Esophagus squamous epithelium (tissue), 5 donors: ENCODE measurements around the gene COX6B1. TPM values are rescaled to one million over a fixed set of nuclear protein-coding genes. Genes with fewer than 3 reads are reported as not detected.

Experiments used
- DNase-seq: peaks from one replicate; lab custom pipeline; 2025; lab: John Stamatoyannopoulos, UW
- H3K27ac ChIP-seq, 4 donors: fragments of 200-600 bp; sonication (generic); one replicate each; pipeline ENCODE4 v1.5.1; 2016 to 2019; ENCODE audit warnings: mild to moderate bottlenecking in 1 of 4
- H3K27me3 ChIP-seq, 4 donors: fragments of 200-600 bp; sonication (generic); 1 replicate in 3 of 4; 2 replicates in 1 of 4; pipeline versions ENCODE4 v1.5.1 to v1.6.0; 2017 to 2021; ENCODE audit warnings: antibody characterized with exemption in 1 of 4
- H3K36me3 ChIP-seq, 3 donors: fragments of 200-600 bp; sonication (generic); one replicate each; pipeline ENCODE4 v1.5.1; 2016 to 2019
- H3K4me1 ChIP-seq, 3 donors: fragments of 200-600 bp; sonication (generic); one replicate each; pipeline ENCODE4 v1.5.1; 2017 to 2019
- H3K4me3 ChIP-seq, 4 donors: fragments of 200-600 bp; sonication (generic); 1 replicate in 3 of 4; 2 replicates in 1 of 4; pipeline ENCODE4 v1.5.1; 2016 to 2019; ENCODE audit warnings: mild to moderate bottlenecking in 2 of 4, moderate library complexity in 1 of 4
- H3K9me3 ChIP-seq, 3 donors: fragments of 200-600 bp; sonication (generic); one replicate each; pipeline ENCODE4 v1.5.1; 2016 to 2019
- POLR2A ChIP-seq, 4 donors: fragments of 450-650 bp; IDR thresholded peaks; one replicate each; pipeline ENCODE4 v1.6.1; 2017; ENCODE audit warnings: antibody characterized with exemption in 4 of 4, mild to moderate bottlenecking in 4 of 4, moderate library complexity in 3 of 4
- WGBS, 2 donors: methylation state at CpG; one replicate each; pipeline ENCODE4 v1.1.5; 2018; 5-methylcytosine and 5-hydroxymethylcytosine counted together
- intact Hi-C: fragments of 100-400 bp; cut with DNase I; formaldehyde crosslinking; loops from one replicate; pipeline ENCODE4 v1.15.0; 2022
- total RNA-seq, 4 donors: library from RNA; depleted of rRNA; stranded (reverse); fragments of >200 nt; gene quantifications; one replicate each; pipeline ENCODE4 v1.1.0, GENCODE V29; 2016
- TF ChIP-seq, protein P1 (sequence below), 6 experiments: fragments of 450-650 bp in 4 of 6; fragments of 200-600 bp in 2 of 6; sonication (generic) in 2 of 6; IDR thresholded peaks; one replicate each; pipeline ENCODE4 v1.5.1; 2016 to 2019; ENCODE audit warnings: antibody characterized with exemption in 6 of 6, mild to moderate bottlenecking in 4 of 6, moderate library complexity in 4 of 6
- donor health status: DM: yes; HTN: yes; CAD: no.

Gene COX6B1
- total RNA-seq, 4 donors from 2014 or later = 582 to 942 (median 761) TPM

GRCh38 chr19:35692010-35692409, 43.9 kb downstream of the COX6B1 start:
- Histone ChIP-seq H3K4me3 (no peak overlapping the region), H3K27ac (no peak overlapping the region), H3K36me3 (no peaks in the 10 kb centered on the region), H3K27me3 (peaks cover 0 to 8% (median 0%) of the 10 kb centered on the region in 4 donors), H3K9me3 (no peaks in the 10 kb centered on the region), H3K4me1 (peaks cover 0 to 10% (median 0%) of the 10 kb centered on the region in 3 donors)
- 52 to 55% methylated on average over 4 to 9 of the region's 11 CpGs for WGBS, 2 donors
- DNase-seq = no peak
- intact Hi-C loops = no loop called here
- TF ChIP-seq, protein P1, sequence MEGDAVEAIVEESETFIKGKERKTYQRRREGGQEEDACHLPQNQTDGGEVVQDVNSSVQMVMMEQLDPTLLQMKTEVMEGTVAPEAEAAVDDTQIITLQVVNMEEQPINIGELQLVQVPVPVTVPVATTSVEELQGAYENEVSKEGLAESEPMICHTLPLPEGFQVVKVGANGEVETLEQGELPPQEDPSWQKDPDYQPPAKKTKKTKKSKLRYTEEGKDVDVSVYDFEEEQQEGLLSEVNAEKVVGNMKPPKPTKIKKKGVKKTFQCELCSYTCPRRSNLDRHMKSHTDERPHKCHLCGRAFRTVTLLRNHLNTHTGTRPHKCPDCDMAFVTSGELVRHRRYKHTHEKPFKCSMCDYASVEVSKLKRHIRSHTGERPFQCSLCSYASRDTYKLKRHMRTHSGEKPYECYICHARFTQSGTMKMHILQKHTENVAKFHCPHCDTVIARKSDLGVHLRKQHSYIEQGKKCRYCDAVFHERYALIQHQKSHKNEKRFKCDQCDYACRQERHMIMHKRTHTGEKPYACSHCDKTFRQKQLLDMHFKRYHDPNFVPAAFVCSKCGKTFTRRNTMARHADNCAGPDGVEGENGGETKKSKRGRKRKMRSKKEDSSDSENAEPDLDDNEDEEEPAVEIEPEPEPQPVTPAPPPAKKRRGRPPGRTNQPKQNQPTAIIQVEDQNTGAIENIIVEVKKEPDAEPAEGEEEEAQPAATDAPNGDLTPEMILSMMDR (IDR thresholded peaks at IDR 0.05) = no peak
- TF ChIP-seq POLR2A (IDR thresholded peaks at IDR 0.05) = no peak

- no peak for DNase-seq
- no peak overlapping the region for H3K27ac ChIP-seq
- no peaks in the 10 kb centered on the region for H3K36me3 ChIP-seq
- H3K27me3 ChIP-seq = peaks cover 0 to 5% (median 0%) of the 10 kb centered on the region in 4 donors
- TF ChIP-seq POLR2A (IDR thresholded peaks at IDR 0.05) = no peak
- TF ChIP-seq, protein P1 (IDR thresholded peaks at IDR 0.05) = no peak
- no peaks in the 10 kb centered on the region for H3K9me3 ChIP-seq
- WGBS, 2 donors = 4 to 16% methylated on average over 4 to 7 of the region's 8 CpGs
- H3K4me3 ChIP-seq = no peak overlapping the region
- intact Hi-C loops = no loop called here
- H3K4me1 ChIP-seq = peaks cover 0 to 10% (median 0%) of the 10 kb centered on the region in 3 donors
Measured at GRCh38 chr19:35693422-35693821, 45.3 kb downstream of the COX6B1 start.

GRCh38 chr19:35693835-35694599, 45.9 kb downstream of the COX6B1 start:
- intact Hi-C loops = loop anchor here (2.0 kb wide), 1 partner anchor 23 kb away; no protein-coding TSS in a partner anchor
- no peak overlapping the region for H3K27ac ChIP-seq
- DNase-seq = peak; percentile 51
- peaks cover 0 to 10% (median 0%) of the 10 kb centered on the region in 3 donors for H3K4me1 ChIP-seq
- no peaks in the 10 kb centered on the region for H3K9me3 ChIP-seq
- WGBS, 2 donors = 13 to 21% methylated on average over 5 to 7 of the region's 8 CpGs
- H3K4me3 ChIP-seq = no peak overlapping the region
- no peaks in the 10 kb centered on the region for H3K27me3 ChIP-seq
- H3K36me3 ChIP-seq = no peaks in the 10 kb centered on the region
- TF ChIP-seq, protein P1 (IDR thresholded peaks at IDR 0.05) = peak; percentile 97 to 99 (median 98)
- no peak for TF ChIP-seq POLR2A (IDR thresholded peaks at IDR 0.05)

DNA sequence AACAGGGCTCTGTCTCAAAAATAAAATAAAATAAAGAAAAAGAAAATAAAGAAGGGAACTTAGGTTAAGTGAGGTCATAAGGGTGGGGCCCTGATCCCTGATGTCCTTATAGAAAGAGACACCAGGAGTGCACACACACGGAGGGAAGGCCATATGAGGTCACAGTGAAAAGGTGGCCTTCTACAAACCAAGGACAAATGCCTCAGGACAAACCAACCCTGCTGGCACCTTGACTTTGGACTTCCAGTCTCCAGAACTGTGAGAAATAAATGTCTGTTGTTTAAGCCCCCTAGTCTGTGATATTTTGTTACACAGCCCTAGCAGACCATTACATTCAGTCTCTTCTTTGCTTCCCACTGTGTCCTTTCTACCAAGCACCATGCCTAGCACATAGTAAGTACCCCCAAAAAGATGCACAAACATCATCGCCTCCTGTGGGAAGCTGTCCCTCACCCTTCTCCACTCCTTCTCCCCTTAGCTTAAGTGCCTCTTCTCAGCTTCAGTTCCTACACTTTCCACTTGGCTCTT, 47.8 kb downstream of the COX6B1 start:
- DNase-seq = no peak
- no peaks in the 10 kb centered on the region for H3K27me3 ChIP-seq
- H3K4me3 ChIP-seq = no peak overlapping the region
- intact Hi-C loops = loop anchor here (2.0 kb wide), 1 partner anchor 21 kb away; no protein-coding TSS in a partner anchor
- peaks cover 0 to 10% (median 0%) of the 10 kb centered on the region in 3 donors for H3K4me1 ChIP-seq
- no peak overlapping the region for H3K27ac ChIP-seq
- H3K36me3 ChIP-seq = no peaks in the 10 kb centered on the region
- TF ChIP-seq, protein P1 (IDR thresholded peaks at IDR 0.05) = no peak
- TF ChIP-seq POLR2A (IDR thresholded peaks at IDR 0.05) = no peak
- no peaks in the 10 kb centered on the region for H3K9me3 ChIP-seq
- 76 to 83% methylated on average over 2 of the region's 2 CpGs for WGBS, 2 donors

DNA sequence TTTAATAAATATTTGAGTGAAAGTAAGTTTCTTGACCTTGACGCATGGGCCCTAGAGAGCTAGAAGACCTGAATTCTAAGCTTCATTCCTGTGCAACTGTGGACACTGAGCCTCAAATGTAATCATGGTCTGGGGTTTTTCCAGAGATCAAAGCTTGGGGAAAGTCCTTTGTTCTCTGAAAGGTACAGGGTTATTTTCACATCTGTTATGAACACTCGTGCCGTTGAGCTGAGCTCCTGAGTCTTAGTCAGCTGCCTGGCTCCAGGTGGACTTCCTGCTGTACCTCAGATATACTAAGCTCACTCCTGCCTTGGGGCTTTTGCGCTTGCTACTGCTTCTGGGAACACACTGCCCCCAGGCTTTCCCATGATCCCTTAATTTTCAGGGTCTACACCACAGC, 48.7 kb downstream of the COX6B1 start:
- peaks cover 0 to 9% (median 3%) of the 10 kb centered on the region in 3 donors for H3K4me1 ChIP-seq
- no peak overlapping the region for H3K4me3 ChIP-seq

More for the DNA sequence above, 48.7 kb downstream of the COX6B1 start:
- no peaks in the 10 kb centered on the region for H3K27me3 ChIP-seq
- intact Hi-C loops = no loop called here
- no peak overlapping the region for H3K27ac ChIP-seq
- TF ChIP-seq POLR2A (IDR thresholded peaks at IDR 0.05) = no peak
- TF ChIP-seq, protein P1 (IDR thresholded peaks at IDR 0.05) = no peak
- no peak for DNase-seq
- WGBS, 2 donors = 40 to 52% methylated on average over 2 to 3 of the region's 4 CpGs
- no peaks in the 10 kb centered on the region for H3K36me3 ChIP-seq
- no peaks in the 10 kb centered on the region for H3K9me3 ChIP-seq
